ENCODE data around the gene SRBD1. TPM values are rescaled to one million over a fixed set of nuclear protein-coding genes. Genes with fewer than 3 reads are reported as not detected.

The SRBD1 gene
- polyA plus RNA-seq, 1 donor from 2014 or later, result 5.3 TPM

GRCh38 chr2:45634223-45634622 is 23.2 kb upstream of the SRBD1 start (continued):
- TF ChIP-seq CTCF (IDR thresholded peaks at IDR 0.05; ENCODE audit: poor library complexity, severe bottlenecking), result no peak

- H4K20me1 ChIP-seq (ENCODE audit: insufficient read depth), result no peaks in the 10 kb centered on the region
- H3K79me2 ChIP-seq (replicated peaks; ENCODE audit: insufficient read depth, low read length), result no peaks in the 10 kb centered on the region
- no peaks in the 10 kb centered on the region for H3K9me3 ChIP-seq (ENCODE audit: low read length)
- no peaks in the 10 kb centered on the region for H3K36me3 ChIP-seq (ENCODE audit: insufficient read depth, low read length)
- H3K9ac ChIP-seq (ENCODE audit: low read length), result no peak overlapping the region
- H3K27me3 ChIP-seq (ENCODE audit: insufficient read depth, low read depth, low read length), result no peaks in the 10 kb centered on the region
- H2AFZ ChIP-seq (ENCODE audit: low read depth, low read length), result no peak overlapping the region
- no peak overlapping the region for H3K4me3 ChIP-seq (ENCODE audit: low read length)
- no peak overlapping the region for H3K27ac ChIP-seq (ENCODE audit: low read length)
- TF ChIP-seq RAD21 (conservative IDR thresholded peaks at IDR 0.05) (no peak), SMC3 (conservative IDR thresholded peaks at IDR 0.05; ENCODE audit: poor library complexity) (no peak)
- no peaks in the 10 kb centered on the region for H3K9me2 ChIP-seq (ENCODE audit: insufficient read depth, low read length)
- no peaks in the 10 kb centered on the region for H3F3A ChIP-seq (ENCODE audit: insufficient read depth, low read length, poor library complexity, severe bottlenecking)
- no peak overlapping the region for H3K4me2 ChIP-seq (ENCODE audit: low read length)
These were observed 20.9 kb upstream of the SRBD1 start for GRCh38 chr2:45631955-45632354.

GRCh38 chr2:45631319-45631718 is 20.3 kb upstream of the SRBD1 start:
- H4K20me1 ChIP-seq (ENCODE audit: insufficient read depth), result no peaks in the 10 kb centered on the region
- H3K9me3 ChIP-seq (ENCODE audit: low read length), result no peaks in the 10 kb centered on the region
- H3K4me2 ChIP-seq (ENCODE audit: low read length), result no peak overlapping the region
- no peak overlapping the region for H2AFZ ChIP-seq (ENCODE audit: low read depth, low read length)
- no peak for TF ChIP-seq EP300 (conservative IDR thresholded peaks at IDR 0.05; ENCODE audit: poor library complexity, severe bottlenecking)
- no peaks in the 10 kb centered on the region for H3K36me3 ChIP-seq (ENCODE audit: insufficient read depth, low read length)
- H3K9me2 ChIP-seq (ENCODE audit: insufficient read depth, low read length), result no peaks in the 10 kb centered on the region
- no peak overlapping the region for H3K27ac ChIP-seq (ENCODE audit: low read length)
- no peak overlapping the region for H3K4me3 ChIP-seq (ENCODE audit: low read length)
- H3K27me3 ChIP-seq (ENCODE audit: insufficient read depth, low read depth, low read length), result no peaks in the 10 kb centered on the region
- H3F3A ChIP-seq (ENCODE audit: insufficient read depth, low read length, poor library complexity, severe bottlenecking), result no peaks in the 10 kb centered on the region
- no peaks in the 10 kb centered on the region for H3K79me2 ChIP-seq (replicated peaks; ENCODE audit: insufficient read depth, low read length)
- no peak overlapping the region for H3K9ac ChIP-seq (ENCODE audit: low read length)

- no peaks in the 10 kb centered on the region for H3K9me3 ChIP-seq (ENCODE audit: low read length)
- H3K4me3 ChIP-seq (ENCODE audit: low read length), result no peak overlapping the region
- no peak overlapping the region for H3K27ac ChIP-seq (ENCODE audit: low read length)
- H3K9me2 ChIP-seq (ENCODE audit: insufficient read depth, low read length), result no peaks in the 10 kb centered on the region
- no peak overlapping the region for H3K9ac ChIP-seq (ENCODE audit: low read length)
- H3F3A ChIP-seq (ENCODE audit: insufficient read depth, low read length, poor library complexity, severe bottlenecking), result no peaks in the 10 kb centered on the region
- H3K4me2 ChIP-seq (ENCODE audit: low read length), result no peak overlapping the region
- H3K79me2 ChIP-seq (replicated peaks; ENCODE audit: insufficient read depth, low read length), result no peaks in the 10 kb centered on the region
- H3K36me3 ChIP-seq (ENCODE audit: insufficient read depth, low read length), result no peaks in the 10 kb centered on the region
- no peak overlapping the region for H2AFZ ChIP-seq (ENCODE audit: low read depth, low read length)
- no peaks in the 10 kb centered on the region for H3K27me3 ChIP-seq (ENCODE audit: insufficient read depth, low read depth, low read length)
- H4K20me1 ChIP-seq (ENCODE audit: insufficient read depth), result no peaks in the 10 kb centered on the region
- TF ChIP-seq REST (IDR thresholded peaks at IDR 0.05; ENCODE audit: borderline replicate concordance) (no peak), POLR2AphosphoS5 (IDR thresholded peaks at IDR 0.05) (no peak), MXI1 (conservative IDR thresholded peaks at IDR 0.05; ENCODE audit: poor library complexity, severe bottlenecking) (no peak), EP300 (conservative IDR thresholded peaks at IDR 0.05; ENCODE audit: poor library complexity, severe bottlenecking) (no peak), EZH2 (IDR thresholded peaks at IDR 0.05; ENCODE audit: borderline replicate concordance, insufficient read depth, low read length, poor library complexity, severe bottlenecking) (no peak), CTCF (IDR thresholded peaks at IDR 0.05; ENCODE audit: poor library complexity, severe bottlenecking) (no peak), SMC3 (conservative IDR thresholded peaks at IDR 0.05; ENCODE audit: poor library complexity) (no peak), RAD21 (conservative IDR thresholded peaks at IDR 0.05) (no peak)
These were observed 18.9 kb upstream of the SRBD1 start for GRCh38 chr2:45629971-45630370.

Data from neural cell (in vitro differentiated cells).